Activated CD8-positive, alpha-beta memory T cell treated with anti-CD3 and anti-CD28 coated beads for 4 hours (primary cell): ENCODE results near the gene OR3A3.
"Not testable (repeated sequence)": the region's sequence is repeated elsewhere in the genome, so short reads cannot be mapped to it uniquely, and the experiment has no call there.

Source experiments
- DNase-seq, 2 donors: peaks; one replicate each; pipeline ENCODE4 v3.0.0-alpha.2; 2020; ENCODE audit warnings: low read depth in 2 of 2

OR3A3 gene

DNA sequence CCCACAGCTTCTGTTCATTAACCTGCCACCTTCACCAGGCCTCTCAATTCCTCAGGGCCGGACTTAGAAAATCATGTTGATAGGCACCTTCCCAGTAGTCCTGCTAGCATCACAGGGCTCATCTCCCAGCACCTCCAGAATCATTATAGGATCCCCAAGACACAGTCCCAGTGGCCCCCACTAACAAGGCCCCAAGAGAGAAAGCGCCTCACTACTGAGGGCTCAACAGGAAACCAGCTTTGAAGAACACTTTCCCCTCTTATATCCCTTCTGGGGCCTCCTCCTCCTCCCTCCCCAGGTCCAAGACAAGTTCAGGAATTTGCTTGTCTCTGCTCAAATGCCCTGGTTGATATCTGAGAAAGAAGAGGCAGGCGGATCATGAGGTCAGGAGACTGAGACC lies at the start of gene OR3A3:
TSS of gene OR3A3 (plus strand) at position 301 of the 400 bp plus-strand sequence.
- no peak for DNase-seq

DNA sequence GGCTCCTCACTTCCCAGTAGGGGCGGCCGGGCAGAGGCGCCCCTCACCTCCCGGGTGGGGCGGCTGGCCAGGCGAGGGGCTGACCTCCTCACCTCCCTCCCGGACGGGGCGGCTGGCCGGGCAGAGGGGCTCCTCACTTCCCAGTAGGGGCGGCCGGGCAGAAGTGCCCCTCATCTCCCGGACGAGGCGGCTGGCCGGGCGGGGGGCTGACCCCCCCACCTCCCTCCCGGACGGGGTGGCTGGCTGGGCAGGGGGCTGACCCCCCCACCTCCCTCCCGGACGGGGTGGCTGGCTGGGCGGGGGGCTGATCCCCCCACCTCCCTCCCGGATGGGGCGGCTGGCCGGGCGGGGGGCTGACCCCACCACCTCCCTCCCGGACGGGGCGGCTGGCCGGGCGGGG lies 40.0 kb upstream of the OR3A3 start:
- DNase-seq: not testable (repeated sequence)

DNA sequence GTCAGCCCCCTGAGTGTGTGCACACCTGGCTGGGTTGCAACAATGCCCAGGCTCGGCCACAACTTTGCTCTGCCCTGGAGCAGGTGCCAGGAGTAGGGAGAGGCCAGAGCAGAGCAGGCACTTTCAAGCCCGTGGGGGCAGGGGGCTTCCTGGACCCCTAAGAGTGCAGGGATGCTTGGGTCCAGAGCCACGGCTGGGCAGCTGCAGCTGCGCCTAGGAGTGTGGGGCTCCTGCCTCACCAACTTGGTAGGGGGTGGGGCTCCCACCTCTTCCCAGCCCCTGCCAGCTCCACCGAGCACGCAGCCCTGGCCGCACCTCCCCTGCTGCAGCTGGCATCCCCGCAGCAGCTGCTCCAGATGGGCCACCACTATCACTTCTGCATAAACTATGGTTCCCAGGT lies 32.8 kb upstream of the OR3A3 start:
- DNase-seq: no peak

DNA sequence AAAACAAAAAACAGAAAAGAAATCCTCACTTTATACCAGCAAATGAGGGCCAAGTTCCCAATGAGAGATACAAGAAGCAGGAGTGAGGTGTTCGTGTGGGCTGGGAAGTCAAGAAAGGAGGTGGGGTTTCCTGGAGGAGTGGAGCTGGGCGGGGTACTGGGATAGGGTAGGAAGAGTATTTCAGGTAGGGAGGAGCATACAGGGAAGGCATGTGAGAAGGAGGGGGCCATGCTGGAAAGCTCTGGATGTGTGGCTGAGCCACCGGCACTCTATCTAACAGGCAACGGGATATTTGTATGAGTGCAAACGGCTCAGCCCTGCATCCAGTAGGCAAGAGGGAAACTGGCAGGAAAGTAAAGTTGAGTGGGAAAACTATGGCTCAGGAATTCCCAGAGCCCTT lies 29.2 kb upstream of the OR3A3 start:
- DNase-seq: no peak

DNA sequence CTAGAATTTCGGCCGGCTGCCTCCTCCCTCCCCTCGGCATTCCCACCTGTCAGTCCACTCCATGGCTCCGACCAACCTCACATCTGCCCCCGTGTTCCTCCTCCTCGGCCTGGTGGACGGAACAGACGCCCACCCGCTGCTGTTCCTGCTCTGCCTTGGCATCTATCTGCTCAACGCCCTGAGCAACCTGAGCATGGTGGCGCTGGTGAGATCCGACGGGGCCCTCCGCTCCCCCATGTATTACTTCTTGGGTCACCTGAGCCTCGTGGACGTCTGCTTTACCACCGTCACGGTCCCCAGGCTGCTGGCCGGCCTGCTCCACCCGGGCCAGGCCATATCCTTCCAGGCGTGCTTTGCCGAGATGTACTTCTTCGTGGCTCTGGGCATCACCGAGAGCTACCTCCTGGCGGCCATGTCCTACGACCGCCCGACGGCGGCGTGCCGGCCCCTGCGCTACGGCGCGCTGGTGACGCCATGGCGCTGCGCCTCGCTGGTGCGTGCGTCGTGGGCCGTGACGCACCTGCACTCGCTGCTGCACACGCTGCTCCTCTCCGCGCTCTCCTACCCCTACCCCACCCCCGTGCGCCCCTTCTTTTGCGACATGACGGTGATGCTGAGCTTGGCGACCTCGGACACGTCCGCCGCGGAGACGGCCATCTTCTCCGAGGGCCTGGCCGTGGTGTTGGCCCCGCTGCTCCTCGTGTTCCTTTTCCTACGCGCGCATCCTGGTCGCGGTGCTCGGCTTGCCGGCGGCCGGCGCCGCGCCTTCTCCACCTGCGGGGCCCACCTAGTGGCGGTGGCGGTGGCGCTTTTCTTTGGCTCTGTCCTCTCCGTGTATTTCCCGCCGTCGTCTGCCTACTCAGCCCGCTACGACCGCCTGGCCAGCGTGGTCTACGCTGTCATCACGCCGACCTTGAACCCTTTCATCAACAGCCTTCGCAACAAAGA lies 25.0 kb upstream of the OR3A3 start, which contains the start of gene OR3A2:
TSS of gene OR3A2 (minus strand) at position 440 of the 948 bp plus-strand sequence.
- no peak for DNase-seq

DNA sequence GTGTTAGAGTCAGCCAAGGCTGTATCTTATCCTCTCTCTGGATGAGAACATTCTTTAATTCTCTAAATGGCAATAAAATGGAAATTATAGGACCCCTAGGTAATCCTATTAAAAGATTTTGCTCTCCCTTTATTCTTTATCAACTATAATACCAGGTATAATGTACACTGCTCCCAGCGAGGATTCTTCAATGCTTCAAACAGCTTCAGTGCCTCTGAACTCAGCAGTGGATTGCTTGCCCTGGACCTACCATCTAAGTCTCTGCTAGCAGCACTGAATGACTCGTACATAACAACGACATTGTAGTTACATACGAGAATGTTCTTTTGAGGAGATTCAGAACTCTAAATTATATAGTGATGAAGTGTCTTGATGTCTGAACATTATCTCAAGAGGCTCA lies 21.4 kb upstream of the OR3A3 start:
- DNase-seq: no peak

DNA sequence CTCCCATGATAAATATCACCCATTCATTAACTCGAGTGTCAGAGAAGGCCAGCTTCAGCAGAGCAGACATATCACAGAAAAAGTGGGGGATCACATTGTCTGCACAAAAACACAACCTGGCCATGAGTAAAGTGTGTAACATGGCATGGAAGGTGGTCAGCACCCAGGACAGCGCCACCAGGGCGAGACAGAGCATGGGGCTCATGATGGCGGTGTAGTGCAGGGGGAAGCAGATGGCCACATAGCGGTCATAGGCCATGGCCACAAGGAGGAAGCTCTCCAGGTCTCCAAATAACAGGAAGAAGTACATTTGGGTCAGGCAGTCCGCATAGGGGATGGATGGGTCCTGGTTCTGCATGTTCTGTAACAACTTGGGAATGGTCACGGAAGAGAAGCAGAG lies 13.4 kb upstream of the OR3A3 start:
- DNase-seq: not testable (repeated sequence)

DNA sequence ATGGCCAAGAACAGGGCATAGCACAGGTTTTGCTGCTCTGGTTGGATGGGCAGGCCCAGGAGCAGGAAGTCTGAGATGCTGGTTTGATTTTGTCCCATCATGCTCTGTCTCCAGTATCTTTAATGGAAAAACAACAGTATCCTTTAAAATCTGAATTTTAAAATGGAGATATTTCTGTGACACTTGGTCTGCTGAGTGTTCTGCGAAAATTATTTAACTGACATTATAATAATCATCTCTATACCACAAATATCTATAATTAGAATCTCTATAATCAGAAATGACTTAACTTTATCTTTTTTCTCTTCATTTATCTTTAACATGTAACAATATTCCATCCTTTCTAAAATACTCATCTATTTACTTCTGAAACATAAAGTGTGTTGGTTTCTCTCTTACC lies 12.9 kb upstream of the OR3A3 start, which contains the start of gene OR1E1:
TSS of gene OR1E1 (minus strand) at position 101 of the 400 bp plus-strand sequence. CDS start at position 101, 0 bp downstream.
- no peak for DNase-seq

DNA sequence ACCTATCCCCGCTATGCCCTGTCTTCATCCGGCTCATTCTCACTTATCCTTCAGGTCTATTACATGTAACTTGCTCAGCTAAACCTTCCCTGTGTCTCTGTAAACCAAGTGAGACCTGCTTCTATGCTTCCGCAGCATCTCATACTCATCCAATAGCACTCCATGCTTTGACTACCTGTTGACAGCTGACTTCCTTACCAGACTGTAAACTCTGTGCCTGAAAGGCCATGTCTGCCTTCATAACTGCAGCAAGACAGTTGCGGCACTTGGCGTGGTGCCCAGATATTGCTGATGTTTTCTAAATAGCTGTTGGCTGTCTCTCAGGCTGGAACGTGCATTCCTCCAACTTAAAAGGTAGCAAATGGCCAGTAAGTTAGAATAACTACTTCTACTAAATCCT lies 11.1 kb upstream of the OR3A3 start:
- no peak for DNase-seq

DNA sequence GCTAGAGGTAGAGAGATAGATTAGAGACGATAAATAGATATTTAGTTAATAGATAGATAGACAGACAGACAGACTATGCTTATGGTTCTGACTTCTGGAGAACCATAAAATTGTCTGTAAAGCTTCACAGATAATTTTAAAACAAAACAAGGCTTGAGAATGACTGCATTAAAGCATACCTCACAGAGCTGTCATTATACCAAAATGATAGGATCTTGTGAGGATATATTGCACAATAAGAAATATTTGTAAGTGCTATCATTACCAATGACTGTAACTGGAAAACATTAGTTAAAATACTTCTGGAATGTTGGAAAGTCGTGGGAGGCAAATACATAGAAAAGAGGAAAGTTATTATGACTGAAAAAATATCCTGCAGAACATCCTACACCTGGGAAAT lies 9.4 kb upstream of the OR3A3 start:
- no peak for DNase-seq

DNA sequence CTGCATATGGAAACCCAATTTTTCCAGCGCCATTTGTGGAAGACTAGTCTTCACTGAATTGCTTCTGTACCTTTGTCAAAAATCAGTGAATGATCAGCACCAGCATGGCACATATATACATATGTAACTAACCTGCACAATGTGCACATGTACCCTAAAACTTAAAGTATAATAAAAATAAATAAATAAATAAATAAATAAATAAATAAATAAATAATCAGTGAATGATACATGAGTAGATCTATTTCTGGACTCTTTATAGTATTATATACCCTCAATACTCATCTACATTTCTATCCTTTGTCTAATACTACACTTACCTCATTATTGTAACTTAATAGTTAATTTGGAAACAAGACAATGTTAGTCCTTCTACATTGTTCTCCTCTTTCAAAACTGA lies 7.3 kb upstream of the OR3A3 start:
- not testable (repeated sequence) for DNase-seq

DNA sequence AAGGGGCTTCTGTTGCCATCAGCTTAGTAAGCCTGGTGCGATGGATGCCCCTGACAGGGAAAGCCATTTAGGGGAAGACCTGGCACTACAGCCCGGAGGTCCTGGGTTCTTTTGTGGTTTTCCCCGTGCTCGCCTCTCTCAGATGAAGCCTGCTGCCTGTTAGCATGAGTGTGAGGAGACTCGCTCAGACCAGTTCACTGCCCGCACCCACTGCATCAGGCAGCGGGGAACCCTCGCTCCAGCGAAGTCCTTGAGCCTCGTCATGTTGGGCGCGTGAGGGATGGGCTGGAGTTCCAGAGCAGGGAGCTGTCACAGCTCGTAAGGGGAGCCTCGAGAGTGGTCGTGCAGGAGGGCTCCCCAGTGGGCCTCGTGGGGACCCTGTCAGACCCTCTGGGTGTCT lies 1.0 kb downstream of the OR3A3 start:
- not testable (repeated sequence) for DNase-seq

DNA sequence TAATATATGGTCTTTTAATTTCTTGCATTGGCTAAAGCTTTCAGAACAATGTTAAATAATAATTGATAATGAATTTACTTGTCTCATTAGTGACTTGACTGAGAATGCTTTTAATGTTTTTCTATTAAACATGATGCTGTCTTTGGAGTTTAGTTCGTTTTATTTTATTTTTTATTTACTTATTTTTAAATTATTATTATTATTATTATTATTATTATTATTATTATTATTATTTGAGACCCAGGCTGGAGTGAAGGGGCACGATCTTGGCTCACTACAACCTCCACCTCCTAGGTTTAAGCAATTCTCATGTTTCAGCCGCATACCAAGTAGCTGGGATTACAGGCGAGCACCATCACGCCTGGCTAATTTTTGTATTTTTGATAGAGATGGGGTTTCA lies 4.4 kb downstream of the OR3A3 start:
- no peak for DNase-seq

DNA sequence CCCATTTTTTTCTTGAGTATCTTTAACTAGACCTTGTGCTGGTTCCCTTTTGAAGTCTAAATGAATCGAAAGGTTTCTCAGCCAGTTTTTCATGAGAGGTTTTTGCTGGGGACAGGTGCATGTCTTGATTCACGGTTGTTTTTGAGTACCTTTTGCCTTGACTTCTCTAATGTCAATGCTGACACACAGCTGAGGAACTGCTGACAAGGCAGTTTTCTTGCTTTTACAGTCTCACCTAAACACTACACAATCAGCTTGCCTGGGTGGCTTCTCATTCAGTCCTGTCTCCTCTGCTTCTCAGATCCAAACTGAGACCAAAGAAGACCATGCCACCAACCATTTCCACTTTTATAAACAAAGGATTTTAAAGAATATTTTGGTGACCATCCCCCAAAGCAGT lies 7.1 kb downstream of the OR3A3 start:
- DNase-seq: no peak

DNA sequence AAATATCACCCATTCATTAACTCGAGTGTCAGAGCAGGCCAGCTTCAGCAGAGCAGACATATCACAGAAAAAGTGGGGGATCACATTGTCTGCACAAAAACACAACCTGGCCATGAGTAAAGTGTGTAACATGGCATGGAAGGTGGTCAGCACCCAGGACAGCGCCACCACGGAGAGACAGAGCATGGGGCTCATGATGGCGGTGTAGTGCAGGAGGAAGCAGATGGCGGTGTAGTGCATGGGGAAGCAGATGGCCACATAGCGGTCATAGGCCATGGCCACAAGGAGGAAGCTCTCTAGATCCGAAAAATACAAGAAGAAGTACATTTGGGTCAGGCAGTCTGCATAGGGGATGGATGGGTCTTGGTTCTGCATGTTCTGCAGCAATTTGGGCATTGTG lies 22.0 kb downstream of the OR3A3 start:
- not testable (repeated sequence) for DNase-seq

DNA sequence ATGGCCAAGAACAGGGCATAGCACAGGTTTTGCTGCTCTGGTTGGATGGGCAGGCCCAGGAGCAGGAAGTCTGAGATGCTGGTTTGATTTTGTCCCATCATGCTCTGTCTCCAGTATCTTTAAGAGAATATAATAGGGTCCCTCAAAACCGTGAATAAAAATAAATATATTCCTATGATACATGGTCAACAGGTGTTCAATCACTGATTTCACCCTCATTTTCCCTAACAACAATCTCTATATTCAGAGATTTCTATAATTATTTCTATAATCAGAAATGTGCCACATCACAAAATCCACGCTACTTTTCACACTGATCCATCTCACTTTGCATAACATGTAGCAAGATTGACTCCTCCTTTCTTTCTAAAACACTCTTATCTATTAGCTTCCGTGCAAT lies 22.6 kb downstream of the OR3A3 start, which contains the start of gene OR1E2:
TSS of gene OR1E2 (minus strand) at position 101 of the 400 bp plus-strand sequence. CDS start at position 101, 0 bp downstream.
- no peak for DNase-seq

DNA sequence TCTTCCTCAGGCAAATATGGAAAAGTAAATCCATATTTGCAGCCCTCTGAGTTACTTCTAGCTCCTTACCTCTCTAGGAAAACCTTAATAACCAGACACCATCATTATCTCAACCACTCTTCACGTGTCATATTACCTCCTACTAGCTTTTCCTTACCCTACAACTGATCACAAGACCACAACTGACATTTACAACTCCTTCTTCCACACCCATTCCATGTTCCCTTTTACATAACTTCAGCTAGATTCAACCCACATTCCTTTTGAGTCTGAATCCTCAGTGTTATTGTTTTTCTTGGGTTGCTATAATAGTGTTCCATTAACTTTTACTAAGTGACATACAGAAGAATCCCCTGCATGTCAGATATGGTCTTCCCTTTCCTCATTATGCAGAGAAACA lies 27.2 kb downstream of the OR3A3 start:
- DNase-seq: no peak

DNA sequence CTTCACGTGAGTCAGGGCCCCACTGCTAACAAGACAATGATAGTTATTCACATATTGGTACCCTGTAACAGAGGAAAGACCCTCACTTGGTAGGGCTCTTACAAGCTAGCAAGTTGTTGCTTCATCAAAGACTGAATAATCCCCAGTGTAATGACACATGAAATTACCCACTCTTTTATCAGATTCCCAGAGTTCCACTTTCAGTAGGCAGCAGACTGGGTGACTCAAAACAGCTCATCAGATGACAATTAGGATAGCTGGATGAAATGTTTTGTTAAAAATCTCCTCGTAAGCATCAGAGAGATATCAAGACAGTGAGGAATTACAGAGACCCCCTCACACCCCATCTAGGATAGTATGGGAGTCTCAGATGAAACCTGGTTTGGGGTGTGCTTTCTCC lies 29.3 kb downstream of the OR3A3 start:
- no peak for DNase-seq

DNA sequence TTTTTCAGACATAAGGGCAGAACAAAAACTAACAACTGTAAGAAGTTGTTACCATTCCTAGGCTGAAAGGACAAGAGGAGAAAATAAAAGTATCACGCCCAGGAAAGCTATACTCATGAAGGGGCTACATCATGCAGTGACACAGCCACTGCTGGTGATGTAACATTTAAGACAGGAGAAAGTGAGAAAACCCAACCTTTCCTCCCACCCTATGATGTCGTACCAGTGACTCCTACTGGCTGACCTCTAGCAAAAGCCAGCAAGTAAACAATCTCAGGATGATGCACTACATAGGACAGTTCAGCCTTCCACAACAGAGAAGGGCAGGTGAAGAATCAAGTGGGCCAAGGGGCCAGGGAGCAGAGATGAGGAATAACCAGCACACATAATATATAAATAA lies 36.5 kb downstream of the OR3A3 start:
- no peak for DNase-seq

DNA sequence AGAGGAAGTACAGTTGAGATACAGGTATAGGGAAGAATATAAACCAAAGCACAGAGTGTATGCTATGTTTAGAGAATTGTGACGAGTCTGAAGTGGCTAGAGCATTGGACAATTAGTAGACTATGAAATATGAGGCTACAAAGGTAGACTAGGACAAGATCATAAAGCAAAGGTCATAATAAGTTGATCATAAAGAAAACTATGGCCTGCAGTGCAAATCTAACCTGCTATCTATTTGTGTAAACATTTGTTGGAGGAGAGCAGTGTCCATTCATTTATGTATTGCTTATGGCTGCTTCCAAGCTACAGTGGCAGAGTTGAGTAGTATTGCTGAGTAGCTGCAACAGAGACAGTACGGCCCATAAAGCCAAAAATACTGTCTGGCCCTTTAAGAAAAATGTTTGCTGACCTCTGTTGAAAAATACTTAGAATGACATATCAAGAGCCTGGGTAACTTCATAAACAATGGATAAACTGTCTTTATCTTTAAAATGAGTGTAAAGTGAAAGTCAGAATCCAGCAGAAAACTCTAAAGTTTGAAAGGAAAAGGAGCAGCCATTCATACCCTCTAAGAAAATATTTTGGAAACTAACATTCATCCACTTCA lies 37.0 kb downstream of the OR3A3 start:
- no peak for DNase-seq

DNA sequence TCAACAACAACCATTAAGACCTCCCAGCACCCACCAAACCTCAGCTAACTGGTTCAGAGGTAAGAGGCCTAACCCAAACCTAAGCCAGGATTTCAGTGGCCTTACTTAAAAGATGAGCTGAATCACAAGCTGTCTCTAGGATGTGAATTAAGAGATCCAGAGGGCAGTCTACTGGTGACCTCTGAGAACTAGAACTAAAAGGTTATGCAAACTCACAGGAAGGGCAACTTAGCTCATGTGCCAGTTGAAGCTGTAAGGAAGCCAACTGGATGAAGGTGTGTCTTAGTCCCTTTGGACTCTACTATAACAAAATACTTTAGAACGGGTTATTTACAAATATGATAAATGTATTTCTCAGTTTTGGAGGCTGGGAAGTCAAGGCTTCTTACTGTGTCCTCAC lies 55.2 kb downstream of the OR3A3 start:
- DNase-seq: not testable (repeated sequence)

DNA sequence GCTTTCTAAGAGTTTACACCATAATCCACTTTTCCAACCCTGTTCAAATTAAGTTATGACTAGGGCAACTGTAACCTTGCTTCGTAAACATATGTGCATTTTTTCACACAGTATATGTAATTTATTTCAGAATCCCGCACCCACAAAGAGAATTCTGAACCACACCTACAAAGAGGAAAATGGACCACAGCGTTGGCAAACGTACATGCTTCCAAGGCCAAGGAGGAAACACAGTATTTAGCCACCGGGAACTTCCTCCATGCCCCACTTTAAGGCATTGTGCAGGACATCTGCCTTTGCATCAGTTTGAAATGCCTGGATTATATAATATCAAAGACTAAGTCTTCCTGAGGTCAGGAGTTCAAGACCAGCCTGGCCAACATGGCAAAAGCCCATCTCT lies 58.4 kb downstream of the OR3A3 start:
- DNase-seq: no peak

DNA sequence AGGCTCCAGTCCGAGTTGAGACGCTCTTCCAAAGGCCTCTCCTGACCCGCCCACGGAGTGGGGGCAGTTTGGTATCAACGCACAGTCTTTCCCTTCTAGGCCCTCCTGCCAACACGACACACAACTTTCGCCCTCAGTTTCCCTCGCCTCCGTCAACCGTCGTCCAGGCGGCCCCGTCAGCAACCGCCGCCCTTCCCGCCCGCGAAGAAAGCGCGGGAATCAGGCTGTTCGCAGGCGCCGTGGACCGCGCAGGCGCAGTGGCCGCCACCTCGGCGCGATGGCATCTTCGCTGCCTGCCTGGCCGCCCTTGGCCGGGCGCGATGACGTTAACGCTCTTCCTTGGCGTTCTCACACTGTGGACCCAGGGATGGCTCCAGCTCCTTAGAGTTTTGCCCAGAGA lies 60.4 kb downstream of the OR3A3 start, which contains the start of gene SPATA22:
TSS of gene SPATA22 (minus strand) at position 221 of the 400 bp plus-strand sequence. CDS start 2,494 bp downstream, outside the sequence.
- no peak for DNase-seq
